ENCODE results near the gene OR10AD1. TPM values are rescaled to one million over a fixed set of nuclear protein-coding genes. Genes with fewer than 3 reads are reported as not detected.
A peak's percentile ranks its signal among the peaks of the same experiment; 100 is the strongest.
"Not testable (repeated sequence)": the region's sequence is repeated elsewhere in the genome, so short reads cannot be mapped to it uniquely, and the experiment has no call there.

The OR10AD1 gene, protein sequence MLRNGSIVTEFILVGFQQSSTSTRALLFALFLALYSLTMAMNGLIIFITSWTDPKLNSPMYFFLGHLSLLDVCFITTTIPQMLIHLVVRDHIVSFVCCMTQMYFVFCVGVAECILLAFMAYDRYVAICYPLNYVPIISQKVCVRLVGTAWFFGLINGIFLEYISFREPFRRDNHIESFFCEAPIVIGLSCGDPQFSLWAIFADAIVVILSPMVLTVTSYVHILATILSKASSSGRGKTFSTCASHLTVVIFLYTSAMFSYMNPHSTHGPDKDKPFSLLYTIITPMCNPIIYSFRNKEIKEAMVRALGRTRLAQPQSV
- total RNA-seq = not detected

- no peak for ATAC-seq
- no peak for DNase-seq (ENCODE audit: low spot score)
Observed at GRCh38 chr12:48203192-48203591, at the start of gene OR10AD1. OR10AD1 (minus strand) TSS chr12:48203292; CDS start chr12:48203292, 0 bp downstream.

- ATAC-seq (no peak), DNase-seq (ENCODE audit: low spot score) (no peak)
Observed at GRCh38 chr12:48247181-48247966, 44.3 kb upstream of the OR10AD1 start.

DNA sequence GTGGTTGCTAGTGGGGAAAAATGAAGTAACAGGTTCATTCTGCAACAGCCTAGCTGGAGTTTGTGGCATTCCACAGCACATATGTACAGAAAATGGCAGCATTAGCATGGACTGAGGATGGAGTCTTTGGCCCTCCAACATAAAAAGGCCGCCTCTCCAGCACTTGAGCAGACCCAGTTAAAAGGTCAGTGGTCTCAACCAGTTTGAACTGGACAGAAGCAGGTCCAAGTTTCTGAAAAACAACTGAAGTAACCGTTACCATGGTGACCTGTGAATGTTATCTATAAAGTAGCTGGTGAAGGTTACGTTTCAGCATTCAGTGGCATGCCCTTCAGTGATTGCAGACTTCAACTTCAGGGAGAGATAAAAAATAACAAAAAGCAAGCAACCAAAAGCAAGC, 34.1 kb upstream of the OR10AD1 start:
- DNase-seq (ENCODE audit: low spot score) = no peak
- ATAC-seq = no peak

GRCh38 chr12:48235796-48236333, 32.8 kb upstream of the OR10AD1 start:
- ATAC-seq (no peak), DNase-seq (ENCODE audit: low spot score) (no peak)

DNA sequence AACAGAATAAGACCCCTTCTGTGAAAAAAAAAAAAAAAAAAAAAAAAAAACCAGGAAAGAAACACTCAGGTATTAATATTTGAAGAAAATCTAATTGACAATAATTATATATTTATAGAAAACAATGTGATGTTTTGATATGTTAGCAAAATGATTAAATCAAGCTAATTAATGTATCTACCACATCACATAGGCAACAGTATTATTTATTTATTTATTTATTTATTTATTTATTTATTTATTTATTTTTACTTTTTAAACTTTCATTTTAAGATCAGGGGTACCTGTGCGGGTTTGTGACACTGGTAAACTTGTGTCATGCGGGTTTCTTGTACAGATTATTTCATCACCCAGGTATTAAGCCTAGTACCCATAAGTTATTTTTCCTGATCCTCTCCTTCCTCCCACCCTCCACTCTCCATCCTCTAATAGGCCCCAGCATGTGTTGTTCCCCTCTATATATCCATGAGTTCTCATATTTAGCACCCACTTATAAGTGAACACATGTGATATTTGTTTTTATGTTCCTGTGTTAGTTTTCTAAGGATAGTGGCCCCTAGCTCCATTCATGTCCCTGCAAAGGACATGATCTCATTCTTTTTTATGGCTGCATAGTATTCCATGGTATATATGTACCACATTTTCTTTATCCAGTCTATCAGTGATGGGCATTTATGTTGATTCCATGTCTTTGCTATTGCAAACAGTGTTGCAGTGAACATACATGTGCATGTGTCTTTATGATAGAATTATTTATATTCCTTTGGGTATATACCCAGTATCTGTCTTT, 28.3 kb upstream of the OR10AD1 start:
- not testable (repeated sequence) for ATAC-seq; DNase-seq (ENCODE audit: low spot score)

- ATAC-seq; DNase-seq (ENCODE audit: low spot score): not testable (repeated sequence)
Observed at GRCh38 chr12:48224533-48224932, 21.4 kb upstream of the OR10AD1 start.

DNA sequence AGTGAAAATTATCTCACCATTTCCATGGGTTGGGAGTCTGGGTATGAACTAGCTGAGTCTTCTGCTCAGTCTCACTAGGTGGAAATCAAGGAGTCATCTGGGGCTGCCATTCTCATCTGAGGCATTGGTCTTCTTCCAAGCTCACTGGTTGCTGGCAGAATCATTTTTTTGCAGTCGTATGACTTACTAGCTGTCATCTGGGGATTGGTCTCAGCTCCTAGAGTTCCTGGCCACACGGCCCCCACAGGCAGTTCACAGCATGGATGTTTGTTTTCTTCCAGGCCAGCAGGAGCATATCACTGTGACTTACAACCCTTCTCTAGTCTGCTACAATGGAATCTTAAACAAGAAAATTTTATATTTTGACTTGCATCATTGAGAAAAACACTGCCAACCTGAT, 18.6 kb upstream of the OR10AD1 start:
- no peak for ATAC-seq
- no peak for DNase-seq (ENCODE audit: low spot score)

GRCh38 chr12:48220701-48221100, 17.6 kb upstream of the OR10AD1 start:
- ATAC-seq (no peak), DNase-seq (ENCODE audit: low spot score) (no peak)

- ATAC-seq = no peak
Observed at GRCh38 chr12:48219631-48220030, 16.5 kb upstream of the OR10AD1 start.

DNA sequence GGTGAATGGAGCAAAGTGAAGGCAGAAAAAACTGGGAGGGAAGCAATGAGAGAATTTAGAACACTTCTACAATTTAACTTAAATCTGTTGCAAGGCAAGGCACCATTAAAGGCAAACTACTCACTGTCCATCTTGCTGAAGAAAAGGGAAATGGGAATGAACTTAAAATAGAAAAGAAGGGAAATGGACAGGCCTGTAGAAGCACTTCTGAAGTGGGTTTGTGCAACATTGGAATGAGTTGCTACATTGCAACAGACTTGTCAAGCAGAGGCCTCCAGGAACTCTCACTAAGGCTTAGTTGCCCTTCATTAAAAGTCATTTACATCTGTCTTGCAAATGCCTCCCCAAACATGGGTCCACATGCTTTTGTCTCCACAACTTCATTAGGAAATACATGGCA, 13.7 kb upstream of the OR10AD1 start:
- ATAC-seq (no peak), DNase-seq (ENCODE audit: low spot score) (no peak)

More at GRCh38 chr12:48219631-48220030, 16.5 kb upstream of the OR10AD1 start:
- DNase-seq (ENCODE audit: low spot score) = no peak

DNA sequence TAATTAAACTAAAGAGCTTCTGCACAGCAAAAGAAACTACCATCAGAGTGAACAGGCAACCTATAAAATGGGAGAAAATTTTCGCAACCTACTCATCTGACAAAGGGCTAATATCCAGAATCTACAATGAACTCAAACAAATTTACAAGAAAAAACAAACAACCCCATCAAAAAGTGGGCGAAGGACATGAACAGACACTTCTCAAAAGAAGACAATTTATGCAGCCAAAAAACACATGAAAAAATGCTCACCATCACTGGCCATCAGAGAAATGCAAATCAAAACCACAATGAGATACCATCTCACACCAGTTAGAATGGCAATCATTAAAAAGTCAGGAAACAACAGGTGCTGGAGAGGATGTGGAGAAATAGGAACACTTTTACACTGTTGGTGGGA, 6.4 kb upstream of the OR10AD1 start:
- not testable (repeated sequence) for DNase-seq (ENCODE audit: low spot score); ATAC-seq

DNA sequence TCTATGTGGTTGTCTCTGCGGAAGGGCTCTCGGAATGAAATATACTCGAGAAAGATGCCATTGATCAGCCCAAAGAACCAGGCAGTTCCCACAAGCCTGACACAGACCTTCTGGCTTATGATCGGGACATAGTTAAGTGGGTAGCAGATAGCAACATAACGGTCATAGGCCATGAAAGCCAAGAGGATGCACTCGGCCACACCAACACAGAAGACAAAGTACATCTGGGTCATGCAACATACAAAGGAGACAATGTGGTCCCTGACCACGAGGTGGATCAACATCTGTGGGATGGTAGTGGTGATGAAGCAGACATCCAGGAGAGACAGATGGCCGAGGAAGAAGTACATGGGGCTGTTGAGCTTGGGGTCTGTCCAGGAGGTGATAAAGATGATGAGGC, 326 bp downstream of the OR10AD1 start:
- no peak for DNase-seq (ENCODE audit: low spot score)

GRCh38 chr12:48201516-48201915, 1.6 kb downstream of the OR10AD1 start:
- no peak for ATAC-seq

More for the DNA sequence above, 326 bp downstream of the OR10AD1 start:
- no peak for ATAC-seq

GRCh38 chr12:48201091-48201490, 2.0 kb downstream of the OR10AD1 start:
- no peak for ATAC-seq
- DNase-seq (ENCODE audit: low spot score) = no peak

More at GRCh38 chr12:48201516-48201915, 1.6 kb downstream of the OR10AD1 start:
- no peak for DNase-seq (ENCODE audit: low spot score)

DNA sequence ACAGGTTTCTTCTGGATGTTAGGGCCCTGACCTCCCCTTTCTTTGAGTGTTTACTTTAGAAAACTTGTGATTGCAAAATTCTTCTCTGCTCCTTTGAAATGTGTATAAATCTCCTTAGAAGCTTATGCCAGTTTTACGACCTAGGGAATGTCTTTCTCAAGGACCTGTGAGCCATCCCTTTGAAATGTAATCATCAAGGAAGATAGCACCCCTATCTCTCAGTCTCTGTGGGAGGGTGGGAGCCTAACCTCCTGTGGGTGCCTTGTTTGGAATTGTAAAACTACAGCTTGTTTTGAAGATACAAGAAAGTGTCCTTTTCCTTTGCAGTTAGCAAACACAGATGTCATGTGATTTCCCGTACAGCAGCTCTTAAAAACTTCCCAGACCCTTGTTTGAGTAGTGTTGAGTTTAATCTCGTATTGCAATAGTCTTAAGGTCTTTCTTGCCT, 3.3 kb downstream of the OR10AD1 start:
- DNase-seq (ENCODE audit: low spot score) (no peak), ATAC-seq (no peak)

- ATAC-seq (no peak), DNase-seq (ENCODE audit: low spot score) (no peak)
Observed at GRCh38 chr12:48198985-48199384, 4.1 kb downstream of the OR10AD1 start.

DNA sequence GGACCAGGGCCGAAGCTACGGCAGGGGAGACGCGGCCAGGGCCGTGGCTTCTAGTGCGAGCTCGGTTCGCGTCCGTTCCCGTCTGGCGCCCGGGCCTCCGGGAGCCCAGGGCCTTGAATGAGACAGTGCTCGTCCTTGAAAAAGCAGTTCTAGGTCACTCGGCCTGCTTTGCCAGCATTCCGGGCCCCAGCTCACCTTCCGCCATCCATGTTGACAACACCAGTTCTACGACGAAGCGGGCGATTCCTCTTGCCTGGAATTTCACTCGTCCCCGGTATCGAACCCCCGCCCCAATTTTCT, 4.5 kb downstream of the OR10AD1 start:
- DNase-seq (ENCODE audit: low spot score) (peak; percentile 48), ATAC-seq (peak; percentile 48)

DNA sequence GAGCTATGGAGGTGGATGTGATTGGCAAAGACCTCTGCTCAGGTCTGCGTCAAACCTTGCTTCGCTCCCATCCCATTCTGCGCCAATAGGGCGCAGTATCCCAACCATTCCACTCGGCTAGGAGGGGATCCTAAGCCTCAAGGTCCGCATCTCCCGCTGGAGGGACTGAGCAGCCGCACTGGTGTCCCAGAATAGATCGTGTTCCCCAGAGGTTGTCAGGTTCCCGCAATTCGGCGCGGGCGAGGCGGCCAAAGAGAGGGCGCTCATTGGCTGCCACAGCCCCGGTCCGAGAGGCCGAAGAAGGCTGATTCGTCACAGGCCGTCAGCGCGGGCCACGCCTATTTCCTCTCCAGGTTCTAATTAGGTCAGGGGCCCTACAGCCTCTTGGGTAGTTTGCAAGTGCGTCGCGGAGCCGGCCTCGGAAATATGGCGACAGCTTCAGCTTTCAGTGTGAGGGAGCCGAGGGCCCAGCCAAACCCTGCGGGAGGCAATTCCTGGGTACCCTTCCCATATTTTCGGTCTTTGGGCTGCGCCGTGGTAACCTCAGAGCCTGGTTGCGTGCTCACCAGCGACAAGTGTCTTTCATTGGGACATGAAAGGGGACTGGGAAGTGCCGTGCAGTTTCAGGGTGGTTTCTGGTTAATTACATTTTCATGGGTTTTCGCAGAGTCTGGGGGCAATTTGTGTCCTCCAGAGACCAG, 5.0 kb downstream of the OR10AD1 start:
- ATAC-seq (peak; percentile 96), DNase-seq (ENCODE audit: low spot score) (peak; percentile 95)

GRCh38 chr12:48197549-48197970, 5.5 kb downstream of the OR10AD1 start:
- DNase-seq (ENCODE audit: low spot score) = no peak

DNA sequence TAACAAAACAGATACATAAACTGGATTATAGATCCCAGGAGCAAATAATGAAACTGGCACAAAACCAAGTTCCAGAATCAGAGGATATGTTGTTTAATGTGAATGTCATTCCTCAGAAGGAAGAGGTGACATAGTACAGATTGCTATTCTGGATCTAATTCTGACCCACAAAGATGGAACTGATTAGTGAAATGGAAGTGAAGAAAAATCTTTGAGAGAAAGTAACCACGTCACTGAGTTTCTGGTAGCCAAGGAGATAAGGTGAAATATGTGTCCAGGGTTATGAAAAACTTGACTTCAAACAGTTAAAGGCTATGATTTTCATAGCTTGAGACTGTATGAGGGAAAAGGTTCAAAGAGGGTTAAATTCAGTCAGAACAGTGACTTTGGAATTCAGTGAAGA, 8.3 kb downstream of the OR10AD1 start:
- DNase-seq (ENCODE audit: low spot score) = no peak
- no peak for ATAC-seq

More at GRCh38 chr12:48197549-48197970, 5.5 kb downstream of the OR10AD1 start:
- peak; percentile 38 for ATAC-seq

Measured in left lobe of liver (tissue), 2 donors.